NCI-H2029 treated with DMSO at 0.1 percent for 48 hours (cell line): ENCODE results near the gene BRAT1.
"Not testable (repeated sequence)": the region's sequence is repeated elsewhere in the genome, so short reads cannot be mapped to it uniquely, and the experiment has no call there.

ENCODE experiments used
- DNase-seq: peaks from one replicate; lab custom pipeline; 2025; lab: John Stamatoyannopoulos, UW

Gene BRAT1

DNA sequence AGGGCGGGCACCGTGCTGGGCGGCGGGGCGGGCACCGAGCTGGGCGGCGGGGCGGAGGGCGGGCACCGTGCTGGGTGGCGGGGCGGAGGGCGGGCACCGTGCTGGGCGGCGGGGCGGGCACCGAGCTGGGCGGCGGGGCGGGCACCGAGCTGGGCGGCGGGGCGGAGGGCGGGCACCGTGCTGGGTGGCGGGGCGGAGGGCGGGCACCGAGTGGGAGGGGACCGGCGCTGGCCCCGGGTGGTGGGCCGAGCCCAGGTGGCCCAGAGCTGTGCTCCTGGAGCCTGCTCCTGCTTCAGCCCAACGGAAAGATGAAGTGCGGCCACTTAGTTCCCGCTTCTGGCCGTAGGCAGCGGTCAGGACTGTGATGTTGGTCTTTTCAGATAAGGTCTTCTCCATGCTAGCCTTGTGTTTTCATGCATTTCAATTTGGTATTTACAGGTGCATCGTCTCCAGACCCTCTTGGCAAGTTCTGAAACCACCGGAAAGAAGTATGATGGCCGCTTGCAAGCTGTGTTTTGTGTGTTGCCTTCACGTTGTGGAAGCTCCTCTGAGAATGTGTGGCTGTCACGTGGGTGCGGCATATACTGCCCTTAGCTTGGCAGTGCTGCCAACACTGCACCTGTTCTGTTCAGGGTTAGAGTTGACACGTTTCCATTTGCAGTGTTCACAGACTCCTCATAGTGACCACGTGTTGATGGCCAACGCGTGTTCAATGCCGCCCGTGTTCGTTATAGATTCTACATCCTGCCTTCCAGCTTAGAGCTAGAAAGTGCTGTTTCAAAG lies 28.7 kb upstream of the BRAT1 start:
- no peak for DNase-seq

DNA sequence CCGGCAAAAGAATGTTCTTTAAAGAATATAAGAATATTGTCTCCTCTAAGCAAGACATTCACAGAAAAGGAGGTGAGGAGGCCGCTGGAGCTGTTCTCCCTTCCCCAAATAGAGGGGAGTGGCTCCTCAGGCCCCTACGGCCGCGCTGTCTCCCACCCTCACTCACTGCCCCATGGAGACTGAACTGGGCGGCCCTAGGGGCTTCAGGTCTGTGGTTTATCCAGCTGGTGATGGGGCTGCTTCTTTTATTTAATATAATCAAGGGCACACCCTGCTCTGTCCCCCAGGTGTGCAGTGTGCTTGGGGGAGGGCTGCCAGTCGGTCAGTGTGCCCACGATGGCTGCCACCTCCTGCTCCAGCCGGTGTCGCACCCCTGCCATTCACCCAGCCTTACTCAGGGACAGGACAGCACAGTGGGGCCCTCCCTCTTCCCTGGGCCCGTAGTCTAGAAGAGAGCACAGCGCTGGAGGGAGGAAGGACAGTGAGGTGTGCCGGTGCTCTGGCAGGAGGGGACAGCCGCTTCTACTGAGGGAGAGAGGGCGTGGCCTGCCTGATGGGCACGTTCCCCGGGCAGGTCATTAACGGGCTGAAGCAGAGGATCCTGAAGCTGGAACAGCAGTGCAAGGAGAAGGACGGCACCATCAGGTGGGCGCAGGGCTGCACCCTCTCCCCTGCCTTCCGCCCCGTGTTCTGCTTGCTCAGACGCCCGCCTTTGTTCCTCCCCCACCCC lies 26.8 kb upstream of the BRAT1 start:
- DNase-seq: no peak

DNA sequence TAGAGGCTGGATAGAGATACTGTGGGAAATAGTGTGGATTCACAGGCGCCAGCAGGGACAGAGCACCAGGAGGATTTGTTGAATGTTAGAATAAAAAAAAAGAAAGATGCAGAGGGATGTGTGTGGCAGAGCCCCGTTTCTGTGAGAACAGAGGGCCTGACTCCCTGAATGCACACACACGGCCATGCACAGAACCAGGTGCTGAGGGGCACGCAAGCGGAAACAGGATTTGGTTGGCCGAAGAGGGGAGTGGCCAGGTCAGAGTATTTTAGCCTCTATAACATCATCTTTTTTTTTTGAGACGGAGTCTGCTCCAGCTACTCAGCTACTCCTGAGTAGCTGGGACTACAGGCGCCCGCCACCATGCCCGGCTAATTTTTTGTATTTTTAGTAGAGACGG lies 25.3 kb upstream of the BRAT1 start:
- DNase-seq: no peak

DNA sequence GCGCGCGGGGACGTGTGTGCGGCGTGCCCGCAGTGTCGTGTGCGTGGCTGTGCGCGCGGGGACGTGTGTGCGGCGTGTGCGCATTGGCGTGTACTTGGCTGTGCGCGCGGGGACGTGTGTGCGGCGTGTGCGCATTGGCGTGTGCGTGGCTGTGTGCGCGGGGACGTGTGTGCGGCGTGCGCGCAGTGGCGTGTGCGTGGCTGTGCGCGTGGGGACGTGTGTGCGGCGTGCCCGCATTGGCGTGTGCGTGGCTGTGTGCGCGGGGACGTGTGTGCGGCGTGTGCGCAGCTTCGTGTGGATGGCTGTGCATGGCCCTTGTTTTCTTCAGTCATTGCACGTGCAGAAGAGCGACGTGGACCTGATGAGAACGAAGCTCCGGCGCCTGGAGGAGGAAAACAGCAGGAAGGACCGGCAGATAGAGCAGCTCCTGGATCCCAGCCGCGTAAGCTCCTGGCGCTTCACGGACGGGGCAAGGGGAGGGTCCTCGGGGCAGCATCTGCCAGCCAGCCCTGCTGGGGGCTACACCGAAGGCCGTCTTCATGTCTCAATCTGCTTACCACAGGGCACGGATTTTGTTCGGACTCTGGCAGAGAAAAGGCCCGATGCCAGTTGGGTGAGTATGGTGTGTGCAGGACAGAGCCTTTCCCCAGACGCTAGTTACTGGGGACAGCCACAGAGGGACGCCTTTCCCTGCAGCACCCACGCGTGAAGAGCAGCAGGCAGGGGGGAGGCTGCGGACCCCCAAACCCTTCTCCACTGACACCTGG lies 22.8 kb upstream of the BRAT1 start:
- no peak for DNase-seq

DNA sequence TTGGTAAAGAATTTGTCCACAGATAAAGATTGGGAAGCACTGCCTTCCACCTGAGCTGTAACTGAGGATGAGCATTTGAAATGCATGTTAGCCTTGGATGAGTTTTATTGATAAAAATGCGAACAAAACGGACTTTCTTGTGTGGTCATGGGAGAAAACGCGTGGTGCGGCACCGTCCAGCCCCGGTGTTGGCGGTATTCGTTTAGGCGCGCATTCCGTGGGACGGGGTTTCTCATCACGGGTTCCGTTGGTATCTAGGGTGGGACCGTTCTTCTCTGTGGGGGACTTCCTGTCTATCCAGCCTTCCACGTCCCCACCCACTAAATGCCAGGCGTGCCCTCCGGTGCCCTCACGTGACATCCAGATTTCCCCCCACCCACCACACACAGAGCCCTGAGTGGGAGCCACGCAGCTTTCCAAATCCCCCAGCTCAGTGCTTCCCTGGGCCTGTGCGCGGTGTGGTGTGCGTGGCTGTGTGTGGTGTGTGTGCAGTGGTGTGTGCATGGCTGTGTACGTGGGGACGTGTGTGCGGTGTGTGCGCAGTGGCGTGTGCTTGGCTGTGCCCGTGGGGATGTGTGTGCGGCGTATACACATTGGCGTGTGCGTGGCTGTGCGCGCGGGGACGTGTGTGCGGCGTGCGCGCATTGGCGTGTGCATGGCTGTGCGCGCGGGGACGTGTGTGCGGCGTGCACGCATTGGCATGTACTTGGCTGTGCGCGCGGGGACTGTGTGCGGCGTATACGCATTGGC lies 21.6 kb upstream of the BRAT1 start:
- no peak for DNase-seq

DNA sequence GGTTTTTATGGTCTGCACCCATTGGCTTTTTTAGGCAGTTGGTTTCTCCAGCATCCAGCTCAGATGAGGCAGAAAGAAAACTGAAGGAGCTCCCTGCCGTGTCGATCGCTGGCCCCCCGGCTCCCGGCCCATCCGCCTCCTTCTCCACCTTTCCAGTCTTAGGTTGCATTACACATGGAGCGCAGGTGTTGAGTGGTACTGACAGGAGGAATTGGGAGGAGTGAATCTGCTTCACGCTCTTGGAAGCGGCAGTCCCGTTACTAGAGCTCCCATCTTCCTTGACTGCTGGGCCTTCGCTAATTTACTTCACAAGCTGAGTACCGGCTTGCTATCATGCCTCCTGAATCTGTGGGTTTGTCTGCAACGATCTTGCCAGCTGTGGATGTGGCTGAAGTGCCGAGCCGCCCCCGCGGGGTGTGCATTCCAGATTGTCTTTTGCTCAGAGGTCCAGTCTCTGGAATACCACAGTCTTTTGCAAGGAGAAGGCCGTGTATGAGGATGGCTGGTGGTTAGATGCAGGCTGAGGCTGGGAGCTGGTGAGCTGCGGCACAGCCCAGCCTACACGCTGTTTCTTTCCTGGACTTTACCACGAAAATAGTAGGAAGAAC lies 20.5 kb upstream of the BRAT1 start:
- no peak for DNase-seq

DNA sequence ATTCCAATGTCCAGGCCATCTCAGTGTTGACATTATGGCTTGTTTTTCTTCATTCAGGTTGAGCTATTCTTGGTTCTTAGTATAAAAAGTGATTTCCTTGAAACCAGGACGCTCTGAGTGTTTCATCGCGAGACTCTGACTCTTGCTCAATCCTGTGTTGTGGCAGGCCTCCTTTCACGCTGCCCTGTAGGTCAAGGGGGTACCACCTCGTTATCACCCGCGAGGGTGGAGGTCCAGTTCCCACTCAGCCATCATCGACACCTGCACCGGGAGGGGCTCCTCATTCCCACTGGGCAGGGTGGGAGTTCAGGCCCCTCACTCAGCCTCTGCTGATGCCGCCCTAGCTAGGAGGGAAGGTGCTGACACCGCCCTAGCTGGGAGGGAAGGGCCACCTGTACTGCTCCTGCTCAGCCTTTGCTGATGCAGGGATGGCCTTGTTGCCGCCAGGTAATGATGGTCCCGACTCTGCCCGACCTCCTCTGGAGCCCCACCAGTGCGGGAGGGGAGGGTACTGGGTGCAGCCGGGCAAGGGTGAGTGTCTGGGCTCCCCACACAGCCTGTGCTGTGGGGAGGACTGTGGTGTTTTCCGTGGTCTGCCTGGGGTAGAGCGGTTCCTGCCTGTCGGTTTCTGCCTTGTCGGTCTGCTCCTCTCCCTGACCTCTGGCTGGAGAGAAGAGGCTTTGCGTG lies 19.9 kb upstream of the BRAT1 start:
- no peak for DNase-seq

DNA sequence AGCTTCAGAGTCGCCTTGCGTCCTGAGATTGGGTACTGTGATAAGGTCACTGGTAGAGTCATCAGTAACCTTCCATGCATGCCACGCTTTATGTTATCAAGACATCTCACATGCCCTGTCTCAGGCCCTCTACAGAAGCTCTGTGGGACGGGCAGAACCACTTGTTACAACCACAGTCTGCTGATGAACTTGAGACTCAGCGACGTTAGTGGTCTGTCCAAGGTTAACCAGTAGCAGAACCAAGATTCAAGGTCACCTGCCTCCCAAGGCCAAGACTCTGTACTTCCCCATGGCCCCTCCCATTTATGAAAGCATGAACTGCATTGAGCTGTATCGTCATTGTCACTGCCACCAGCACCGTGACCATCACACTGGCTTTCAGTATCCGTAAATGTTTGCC lies 18.4 kb upstream of the BRAT1 start:
- no peak for DNase-seq

DNA sequence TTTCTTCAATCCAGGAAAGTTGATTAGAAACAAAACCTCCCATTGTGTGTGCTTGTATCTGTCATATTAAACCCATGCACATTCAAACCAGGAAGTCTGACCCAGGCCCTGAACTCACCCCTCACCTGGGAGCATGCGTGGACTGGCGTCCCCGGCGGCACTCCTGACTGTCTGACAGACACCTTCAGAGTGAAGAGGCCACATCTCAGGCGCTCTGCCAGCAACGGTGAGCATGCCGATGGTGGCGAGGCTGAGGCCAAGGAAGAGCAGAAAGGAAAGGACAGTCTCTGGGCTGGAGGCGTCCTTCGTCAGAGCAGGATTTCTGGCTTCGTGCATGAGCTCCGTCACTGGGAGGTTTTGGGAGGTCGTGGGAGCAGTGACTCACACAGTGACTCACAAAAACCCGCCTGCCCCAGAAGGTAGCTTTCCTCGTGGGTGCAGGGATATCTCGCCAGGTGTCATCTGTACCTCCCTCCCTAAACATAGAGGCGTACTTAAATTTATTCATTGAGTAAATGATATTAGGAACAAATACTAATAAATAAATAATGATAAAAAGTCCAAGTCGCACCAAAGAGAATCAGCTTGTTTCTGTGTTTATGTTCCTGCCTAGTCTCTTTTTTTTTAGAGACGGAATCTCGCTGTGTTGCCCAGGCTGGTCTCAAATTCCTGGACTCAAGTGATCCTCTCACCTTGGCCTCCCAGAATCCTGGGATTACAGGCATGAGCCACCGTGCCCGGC lies 16.9 kb upstream of the BRAT1 start:
- DNase-seq: no peak

DNA sequence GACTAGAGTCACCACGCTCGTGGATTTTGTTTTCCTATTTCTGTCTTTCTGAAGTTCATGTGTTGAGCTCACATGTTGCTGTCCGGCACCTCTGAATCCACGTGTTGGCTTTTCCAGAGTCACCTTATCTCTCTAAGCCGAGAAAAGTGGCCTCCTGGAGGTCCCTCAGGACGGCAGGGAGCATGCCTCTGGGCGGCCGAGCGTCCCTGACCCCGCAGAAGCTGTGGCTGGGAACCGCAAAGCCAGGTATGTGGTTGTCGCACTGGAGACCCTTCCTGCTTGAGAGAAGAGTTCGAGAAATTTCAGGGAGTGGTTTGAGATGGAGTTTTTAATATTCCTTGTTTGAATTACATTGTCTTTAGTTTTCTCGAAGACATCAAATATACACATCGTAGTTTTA lies 16.1 kb upstream of the BRAT1 start:
- no peak for DNase-seq

DNA sequence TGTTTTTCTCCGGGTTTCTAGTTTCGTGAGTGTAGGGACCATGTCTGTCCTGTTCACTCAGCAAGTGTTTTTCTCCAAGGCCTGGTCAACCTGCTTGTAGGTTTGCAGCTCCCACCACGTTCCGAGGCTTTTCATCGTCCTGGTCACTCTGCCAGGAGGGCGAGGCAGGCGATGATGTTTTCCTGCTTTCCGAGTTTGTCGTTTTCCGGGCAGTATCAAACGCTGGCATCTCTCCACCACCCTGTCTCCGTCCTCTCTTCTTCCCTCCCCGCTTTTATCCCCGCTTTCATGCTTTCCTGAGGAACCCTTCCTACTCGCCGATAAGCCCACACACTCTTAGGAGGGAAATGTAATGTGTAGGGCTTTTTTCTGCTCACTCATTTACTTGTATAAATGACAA lies 14.7 kb upstream of the BRAT1 start:
- no peak for DNase-seq

DNA sequence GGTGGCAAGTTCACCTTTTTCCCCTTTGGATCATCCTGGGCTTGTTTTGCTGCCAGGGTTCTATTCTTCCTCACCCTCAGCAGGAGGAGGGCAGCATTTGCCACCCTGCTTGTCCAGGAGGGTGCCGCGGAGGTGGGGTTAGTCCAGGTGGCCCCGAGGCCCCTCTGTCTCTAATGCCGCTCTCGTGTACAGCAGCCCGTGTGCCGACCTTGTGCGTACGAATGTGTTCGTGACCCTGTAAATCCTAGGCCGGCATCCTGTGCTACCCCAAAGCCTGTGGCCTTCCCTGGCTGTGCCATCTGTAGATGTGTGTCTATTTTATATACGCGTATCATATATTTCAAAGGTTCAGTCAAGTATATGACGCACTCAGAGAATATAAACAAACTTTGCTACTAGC lies 14.1 kb upstream of the BRAT1 start:
- DNase-seq: no peak

DNA sequence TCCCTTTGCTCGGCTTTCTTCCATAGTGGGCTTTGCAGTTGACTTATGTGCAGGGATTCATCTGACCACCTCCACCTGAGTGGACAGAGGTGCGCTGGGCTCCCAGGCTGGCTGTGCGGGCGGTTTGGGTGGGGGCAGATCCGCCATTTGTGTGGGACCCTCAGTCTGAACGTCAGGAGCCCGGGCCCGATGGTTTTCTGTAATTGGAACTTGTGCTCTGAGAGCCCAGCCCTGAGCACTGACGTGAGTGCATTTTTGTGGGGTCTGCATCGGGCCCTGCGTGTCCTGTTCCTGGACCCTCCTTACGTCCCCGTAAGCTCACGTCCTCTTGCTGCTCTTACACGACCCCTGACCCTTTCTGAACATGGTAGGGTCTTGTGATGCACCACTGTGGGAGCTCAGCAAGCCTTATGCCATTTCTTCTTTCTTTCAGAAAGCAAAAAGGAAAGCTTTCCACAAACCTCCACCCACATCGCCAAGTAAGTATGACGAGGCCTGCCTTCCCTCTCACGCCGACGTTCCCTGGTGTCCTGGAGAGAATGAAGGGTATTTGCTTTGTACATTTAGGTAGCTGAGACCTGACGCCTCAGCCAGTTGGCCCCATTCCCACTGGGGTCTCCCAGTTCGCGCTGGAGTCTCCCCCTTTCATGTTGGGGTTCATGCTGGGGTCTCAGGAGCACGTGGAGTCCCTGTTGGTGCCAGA lies 13.3 kb upstream of the BRAT1 start:
- DNase-seq: no peak

DNA sequence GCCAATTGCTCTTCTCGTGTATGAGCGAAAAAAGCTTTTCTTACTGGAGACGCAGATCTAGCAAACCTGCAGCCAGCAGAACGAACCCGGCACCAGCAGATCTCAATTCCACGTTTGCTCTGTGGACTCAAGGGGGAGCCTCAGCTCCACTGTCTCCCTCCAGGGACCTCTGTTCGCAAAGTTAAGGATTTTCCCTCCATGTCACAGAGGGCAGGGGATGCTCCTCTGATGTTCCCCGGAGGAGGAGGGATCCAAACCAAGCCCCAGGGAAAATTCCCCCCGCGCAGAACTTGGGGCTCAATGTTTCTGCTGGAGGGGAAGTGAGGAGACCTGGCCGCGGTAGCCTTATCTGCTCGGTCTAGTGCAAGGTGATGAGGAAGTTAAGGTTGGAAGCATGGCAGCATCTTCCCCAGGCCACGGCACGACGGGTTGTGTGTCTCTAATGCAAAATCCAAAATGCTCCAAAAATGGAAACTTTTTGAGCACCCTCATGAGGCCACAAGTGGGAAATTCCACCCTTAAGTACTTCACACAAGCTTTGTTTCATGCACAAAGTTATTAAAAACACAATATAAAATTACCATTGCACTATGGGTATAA lies 12.5 kb upstream of the BRAT1 start:
- DNase-seq: no peak

DNA sequence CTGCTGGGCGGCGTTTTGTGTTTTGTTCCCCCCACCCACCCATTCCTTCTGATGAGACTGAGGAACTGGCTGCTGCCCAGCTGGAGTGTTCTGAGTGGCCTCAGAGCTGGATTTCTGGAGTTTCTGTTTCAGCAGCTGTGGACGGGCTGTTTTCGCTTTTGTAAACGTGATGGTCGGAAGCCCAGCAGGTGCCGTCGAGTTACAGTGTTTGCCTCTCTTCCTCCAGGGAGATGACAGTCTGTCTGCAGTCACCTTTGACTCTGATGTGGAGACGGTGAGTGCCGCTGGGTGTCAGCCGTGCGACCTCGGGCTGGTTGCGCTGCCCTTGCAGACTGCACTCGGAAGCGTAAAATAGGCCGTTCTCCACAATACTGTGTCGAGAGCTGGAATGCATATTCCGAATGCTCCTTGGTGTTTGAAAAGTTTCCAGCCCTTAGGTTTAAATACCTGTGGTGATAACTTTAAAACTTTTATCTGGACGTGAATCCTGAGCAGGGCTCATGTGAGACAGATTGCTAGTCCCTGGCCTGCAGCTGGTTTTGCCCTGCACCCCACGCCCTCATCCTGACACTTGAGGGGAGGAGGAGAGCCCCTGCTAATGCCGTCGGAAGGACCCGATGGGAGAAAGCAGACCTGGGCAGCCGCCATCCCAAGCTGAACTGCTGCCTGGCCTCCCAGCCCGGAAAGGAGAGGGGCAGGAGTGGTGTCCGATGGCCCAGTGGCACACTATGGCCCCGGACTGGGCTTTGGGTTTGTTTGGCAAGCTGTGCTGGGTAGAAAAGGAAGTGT lies 11.8 kb upstream of the BRAT1 start:
- DNase-seq: no peak

DNA sequence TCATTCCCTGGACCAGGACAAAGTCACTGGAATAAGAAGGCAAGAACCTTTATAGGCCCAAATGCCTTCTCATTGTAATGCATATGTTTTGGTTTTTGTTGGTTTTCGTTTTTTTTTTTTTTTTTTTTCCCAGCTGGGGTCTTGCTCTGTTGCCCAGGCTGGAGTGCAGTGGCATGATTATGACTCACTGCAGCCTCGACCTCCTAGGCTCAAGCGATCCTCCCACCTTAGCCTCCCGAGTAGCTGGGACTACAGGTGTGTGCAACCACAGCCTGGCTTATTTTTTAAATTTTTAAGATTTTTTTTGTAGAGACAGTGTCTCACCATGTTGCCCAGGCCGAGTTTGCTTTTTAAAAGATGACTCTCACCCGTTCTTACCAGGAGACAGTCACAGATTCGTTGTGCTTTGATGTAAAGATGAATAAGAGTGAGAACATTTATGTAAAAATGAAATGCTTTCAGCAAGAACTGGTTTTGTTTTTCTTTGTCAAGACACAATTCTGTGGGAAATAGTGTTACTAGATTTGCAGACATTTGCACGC lies 11.1 kb upstream of the BRAT1 start:
- no peak for DNase-seq

DNA sequence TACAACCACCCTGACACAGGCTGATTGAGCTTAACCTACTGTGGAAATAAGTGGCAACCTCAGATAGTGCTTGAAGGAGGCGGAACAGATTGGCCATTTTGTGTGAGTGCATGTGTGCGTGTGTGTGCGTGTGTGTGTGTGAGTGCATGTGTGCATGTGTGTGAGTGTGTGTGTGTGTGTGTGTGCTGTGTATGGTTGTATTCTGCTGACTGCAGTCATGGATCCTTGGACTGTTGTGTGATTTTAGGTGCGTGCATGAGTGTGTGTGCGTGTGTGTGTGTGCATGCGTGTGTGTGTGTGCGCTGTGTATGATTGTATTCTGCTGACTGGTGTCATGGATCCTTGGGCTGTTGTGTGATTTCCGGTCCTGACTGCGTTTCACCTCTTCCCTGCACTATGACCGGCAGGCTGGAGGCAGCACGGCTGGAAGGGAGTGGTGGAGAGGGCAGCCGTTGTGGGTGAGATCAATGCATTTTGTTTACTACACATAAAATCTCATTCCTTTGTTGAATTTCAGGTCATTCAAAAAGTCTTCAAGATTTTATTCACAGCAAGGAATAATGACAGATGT lies 9.7 kb upstream of the BRAT1 start:
- no peak for DNase-seq

DNA sequence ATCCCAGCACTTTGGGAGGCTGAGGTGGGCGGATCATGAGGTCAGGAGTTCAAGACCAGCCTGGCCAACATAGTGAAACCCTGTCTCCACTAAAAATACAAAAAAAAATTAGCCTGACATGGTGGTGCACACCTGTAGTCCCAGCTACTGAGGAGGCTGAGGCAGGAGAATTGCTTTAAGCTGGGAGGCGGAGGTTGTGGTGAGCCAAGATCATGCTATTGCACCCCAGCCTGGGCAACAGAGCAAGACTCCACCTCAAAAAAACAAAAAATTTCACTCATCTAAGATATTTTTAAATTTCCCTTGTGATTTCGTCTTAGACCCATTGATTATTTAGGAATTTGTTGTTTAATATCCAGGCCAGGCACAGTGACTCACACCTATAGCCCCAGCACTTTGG lies 8.6 kb upstream of the BRAT1 start:
- not testable (repeated sequence) for DNase-seq
